ENCODE data around the gene FAM72C.
"Not testable (repeated sequence)": the region's sequence is repeated elsewhere in the genome, so short reads cannot be mapped to it uniquely, and the experiment has no call there.

FAM72C gene

GRCh38 chr1:143984721-143985473 lies 13.1 kb upstream of the FAM72C start:
- not testable (repeated sequence) for DNase-seq

GRCh38 chr1:143974416-143974815 lies 2.6 kb upstream of the FAM72C start:
- not testable (repeated sequence) for DNase-seq

- DNase-seq = not testable (repeated sequence)
These were observed 2.2 kb upstream of the FAM72C start for GRCh38 chr1:143973876-143974414.

- not testable (repeated sequence) for DNase-seq
These were observed 1.1 kb upstream of the FAM72C start for GRCh38 chr1:143972753-143973326.

GRCh38 chr1:143965860-143966259 lies 5.9 kb downstream of the FAM72C start:
- not testable (repeated sequence) for DNase-seq

GRCh38 chr1:143964294-143964693 lies 7.5 kb downstream of the FAM72C start:
- DNase-seq = not testable (repeated sequence)

GRCh38 chr1:143955930-143956329 lies 15.9 kb downstream of the FAM72C start:
- not testable (repeated sequence) for DNase-seq

- DNase-seq = not testable (repeated sequence)
These were observed 18.9 kb downstream of the FAM72C start for GRCh38 chr1:143952913-143953312.

- not testable (repeated sequence) for DNase-seq
These were observed 20.0 kb downstream of the FAM72C start for GRCh38 chr1:143951485-143952391.

GRCh38 chr1:143947749-143948148 lies 24.0 kb downstream of the FAM72C start:
- not testable (repeated sequence) for DNase-seq

GRCh38 chr1:143945253-143945652 lies 26.5 kb downstream of the FAM72C start:
- DNase-seq = not testable (repeated sequence)

GRCh38 chr1:143944576-143945240 lies 27.1 kb downstream of the FAM72C start:
- DNase-seq = not testable (repeated sequence)

- not testable (repeated sequence) for DNase-seq
These were observed 28.3 kb downstream of the FAM72C start for GRCh38 chr1:143943319-143943978.

- not testable (repeated sequence) for DNase-seq
These were observed 29.4 kb downstream of the FAM72C start for GRCh38 chr1:143942238-143942860.

- DNase-seq = not testable (repeated sequence)
These were observed 32.1 kb downstream of the FAM72C start for GRCh38 chr1:143939666-143940065.

GRCh38 chr1:143938922-143939321 lies 32.9 kb downstream of the FAM72C start:
- DNase-seq = not testable (repeated sequence)

GRCh38 chr1:143936457-143937115 lies 35.2 kb downstream of the FAM72C start:
- DNase-seq = not testable (repeated sequence)

- DNase-seq = not testable (repeated sequence)
These were observed 52.7 kb downstream of the FAM72C start for GRCh38 chr1:143919127-143919526.

- not testable (repeated sequence) for DNase-seq
These were observed 53.2 kb downstream of the FAM72C start for GRCh38 chr1:143918552-143918951.

GRCh38 chr1:143913705-143914104 lies 58.1 kb downstream of the FAM72C start:
- DNase-seq = not testable (repeated sequence)
